ENCODE measurements around the gene FAM53B. TPM values are rescaled to one million over a fixed set of nuclear protein-coding genes. Genes with fewer than 3 reads are reported as not detected.

The FAM53B gene
- total RNA-seq, 1 donor from 2014 or later, result 41.3 TPM

- H3K27ac Mint-ChIP-seq (ENCODE audit: unreplicated experiment), result no peak overlapping the region
- H3K36me3 Mint-ChIP-seq (ENCODE audit: low read depth), result no peaks in the 10 kb centered on the region
- H3K27me3 Mint-ChIP-seq (ENCODE audit: low read depth), result no peaks in the 10 kb centered on the region
- H3K4me1 Mint-ChIP-seq, result peaks cover 10% of the 10 kb centered on the region
- DNase-seq (ENCODE audit: low read depth, low spot score), result no peak
- H3K4me3 Mint-ChIP-seq, result no peak overlapping the region
- no peaks in the 10 kb centered on the region for H3K9me3 Mint-ChIP-seq
- TF ChIP-seq CTCF (conservative IDR thresholded peaks at IDR 0.05), result no peak
Observed at GRCh38 chr10:124660404-124661125, 83.6 kb downstream of the FAM53B start.

GRCh38 chr10:124659380-124659779 lies 84.8 kb downstream of the FAM53B start:
- H3K27ac Mint-ChIP-seq (ENCODE audit: unreplicated experiment), result no peak overlapping the region

DNA sequence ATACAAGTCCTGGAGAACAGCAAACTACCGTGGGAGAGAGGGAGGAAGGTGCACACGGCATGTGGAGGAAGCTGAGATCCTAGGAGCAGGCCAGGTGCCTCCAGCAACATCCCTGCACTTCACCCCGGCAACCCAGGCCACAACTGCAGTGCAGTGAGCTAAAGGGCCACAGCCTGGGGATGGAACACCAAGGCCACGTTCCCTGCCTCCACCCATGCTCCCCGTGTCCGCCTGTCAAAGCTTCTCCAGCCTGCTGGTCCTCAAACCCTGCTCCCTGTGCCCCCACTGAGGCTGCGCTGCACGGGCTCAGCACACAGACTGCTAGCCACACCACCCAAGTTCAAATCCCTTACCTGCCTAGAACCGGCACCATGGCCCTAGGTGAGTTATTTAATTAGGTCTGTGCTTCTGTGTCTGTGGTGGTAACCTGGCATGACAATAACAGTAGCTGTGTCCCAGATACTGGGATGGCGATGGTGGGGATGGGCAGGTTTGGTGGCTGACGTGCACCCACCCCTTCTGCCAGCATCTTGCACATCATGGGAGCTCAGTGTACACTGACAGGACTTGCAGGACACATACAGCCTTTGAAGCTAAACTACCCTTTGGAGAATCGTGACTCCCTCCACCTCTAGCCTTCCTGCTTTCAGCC lies 85.5 kb downstream of the FAM53B start:
- H3K4me1 Mint-ChIP-seq, result peaks cover 10% of the 10 kb centered on the region
- no peaks in the 10 kb centered on the region for H3K36me3 Mint-ChIP-seq (ENCODE audit: low read depth)
- no peak overlapping the region for H3K27ac Mint-ChIP-seq (ENCODE audit: unreplicated experiment)
- no peak overlapping the region for H3K4me3 Mint-ChIP-seq
- no peak for TF ChIP-seq CTCF (conservative IDR thresholded peaks at IDR 0.05)
- DNase-seq (ENCODE audit: low read depth, low spot score), result no peak
- no peaks in the 10 kb centered on the region for H3K27me3 Mint-ChIP-seq (ENCODE audit: low read depth)
- H3K9me3 Mint-ChIP-seq, result no peaks in the 10 kb centered on the region

More at GRCh38 chr10:124659380-124659779, 84.8 kb downstream of the FAM53B start:
- H3K36me3 Mint-ChIP-seq (ENCODE audit: low read depth), result no peaks in the 10 kb centered on the region
- no peak overlapping the region for H3K4me3 Mint-ChIP-seq
- H3K4me1 Mint-ChIP-seq, result peaks cover 10% of the 10 kb centered on the region
- H3K27me3 Mint-ChIP-seq (ENCODE audit: low read depth), result no peaks in the 10 kb centered on the region
- no peaks in the 10 kb centered on the region for H3K9me3 Mint-ChIP-seq
- no peak for DNase-seq (ENCODE audit: low read depth, low spot score)
- TF ChIP-seq CTCF (conservative IDR thresholded peaks at IDR 0.05), result no peak

DNA sequence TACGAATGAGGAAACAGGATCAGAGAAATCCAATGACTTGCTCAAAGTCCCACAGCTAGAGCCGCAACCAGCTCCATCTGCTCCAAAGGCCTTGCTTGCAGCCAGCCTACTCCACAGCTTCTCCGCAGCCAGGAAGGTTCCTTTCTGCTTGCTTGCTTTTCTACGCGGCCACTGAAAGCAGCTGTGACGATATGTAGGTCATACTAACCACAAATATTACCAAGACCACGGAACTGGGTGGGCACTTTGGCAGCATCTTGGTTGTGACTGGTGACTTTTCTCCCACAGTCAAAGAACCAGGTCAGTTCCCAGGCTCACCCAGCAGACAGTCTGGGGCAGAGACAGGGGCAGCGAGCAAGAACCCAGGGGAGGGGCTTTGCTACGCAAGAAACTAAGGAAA lies 86.4 kb downstream of the FAM53B start:
- no peaks in the 10 kb centered on the region for H3K9me3 Mint-ChIP-seq

GRCh38 chr10:124656541-124656940 lies 87.6 kb downstream of the FAM53B start:
- no peak overlapping the region for H3K4me3 Mint-ChIP-seq

More for the DNA sequence above, 86.4 kb downstream of the FAM53B start:
- no peak for DNase-seq (ENCODE audit: low read depth, low spot score)
- Mint-ChIP-seq H3K4me3 (no peak overlapping the region), H3K36me3 (ENCODE audit: low read depth) (no peaks in the 10 kb centered on the region), H3K4me1 (peaks cover 10% of the 10 kb centered on the region), H3K27ac (ENCODE audit: unreplicated experiment) (no peak overlapping the region), H3K27me3 (ENCODE audit: low read depth) (no peaks in the 10 kb centered on the region)
- TF ChIP-seq CTCF (conservative IDR thresholded peaks at IDR 0.05), result no peak

More at GRCh38 chr10:124656541-124656940, 87.6 kb downstream of the FAM53B start:
- DNase-seq (ENCODE audit: low read depth, low spot score), result no peak
- Mint-ChIP-seq H3K4me1 (peaks cover 14% of the 10 kb centered on the region), H3K9me3 (no peaks in the 10 kb centered on the region), H3K27ac (ENCODE audit: unreplicated experiment) (no peak overlapping the region), H3K27me3 (ENCODE audit: low read depth) (no peaks in the 10 kb centered on the region), H3K36me3 (ENCODE audit: low read depth) (no peaks in the 10 kb centered on the region)
- TF ChIP-seq CTCF (conservative IDR thresholded peaks at IDR 0.05), result no peak
